HG03565 (cell line): Measurements from ENCODE around the gene PIK3R3.
"Not testable (repeated sequence)": the region's sequence is repeated elsewhere in the genome, so short reads cannot be mapped to it uniquely, and the experiment has no call there.

Experiments used
- ATAC-seq: cut with Tn5 transposase; IDR thresholded peaks from one replicate; pipeline ENCODE4 v1.9.1; 2021; ENCODE audit warnings: mild to moderate bottlenecking, moderate library complexity; ENCODE audit not compliant: unreplicated experiment

PIK3R3 gene

GRCh38 chr1:46072975-46073374, 59.5 kb downstream of the PIK3R3 start:
- ATAC-seq: no peak

- ATAC-seq: no peak
These were observed 62.1 kb downstream of the PIK3R3 start for GRCh38 chr1:46070164-46070814.

DNA sequence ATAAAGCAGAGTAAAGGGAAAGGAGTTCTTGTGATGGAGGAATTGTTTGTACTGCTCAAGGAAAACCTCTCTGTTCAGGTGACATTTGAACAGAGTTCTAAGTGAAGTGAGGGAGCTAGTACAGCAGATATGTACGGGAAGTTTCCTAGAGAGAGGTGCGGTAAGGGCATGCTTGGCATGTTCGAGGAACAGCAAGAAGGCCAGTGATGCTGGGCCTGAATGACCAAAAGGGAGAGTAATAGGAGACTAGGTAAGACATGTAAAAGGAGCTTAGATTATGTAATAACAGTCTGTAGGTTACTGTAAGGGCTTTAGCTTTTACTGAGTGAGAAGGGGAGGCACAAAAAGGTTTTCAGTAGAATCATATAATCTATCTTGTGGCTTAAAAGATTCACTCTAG, 63.9 kb downstream of the PIK3R3 start:
- ATAC-seq: no peak

DNA sequence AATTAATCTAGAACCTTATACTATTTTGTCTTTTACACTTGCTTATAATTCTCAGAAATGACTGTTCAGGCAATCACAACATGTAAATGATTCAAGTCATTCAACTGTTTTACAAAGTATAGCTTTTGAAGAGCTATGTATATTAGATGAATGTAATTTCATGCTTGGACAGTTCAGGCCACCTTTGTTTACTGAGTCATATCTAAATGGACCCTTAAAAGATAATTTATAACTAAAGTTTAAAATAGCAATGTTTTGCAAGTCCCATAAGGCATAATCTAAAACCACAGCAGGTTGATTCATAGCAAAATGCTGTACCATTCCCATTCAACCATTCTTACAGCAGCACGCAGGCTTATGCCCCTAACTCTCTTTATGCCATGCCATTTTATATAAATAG, 64.8 kb downstream of the PIK3R3 start:
- no peak for ATAC-seq

DNA sequence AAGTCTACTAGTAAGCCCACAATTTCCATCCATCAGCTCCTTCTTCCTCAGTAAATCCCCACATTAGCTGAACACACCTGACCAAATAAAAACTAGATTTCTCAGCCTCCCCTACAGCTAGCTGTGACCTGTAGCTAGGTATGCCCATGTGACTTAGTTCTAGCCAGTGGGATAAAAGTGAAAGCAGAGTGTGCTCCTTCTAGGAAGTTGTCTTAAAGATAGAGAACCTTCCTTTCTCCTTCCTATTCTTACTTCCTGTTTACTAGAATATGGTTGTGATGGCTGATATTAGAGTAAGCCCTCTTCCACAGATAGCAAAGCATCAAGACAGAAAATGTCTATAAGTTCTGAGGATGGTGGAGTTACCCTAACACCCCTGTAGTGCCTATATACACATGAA, 67.0 kb downstream of the PIK3R3 start:
- ATAC-seq: no peak

GRCh38 chr1:46064708-46065107, 67.7 kb downstream of the PIK3R3 start:
- ATAC-seq: no peak

- no peak for ATAC-seq
These were observed 69.6 kb downstream of the PIK3R3 start for GRCh38 chr1:46062651-46063319.

GRCh38 chr1:46061146-46061545, 71.3 kb downstream of the PIK3R3 start:
- no peak for ATAC-seq

DNA sequence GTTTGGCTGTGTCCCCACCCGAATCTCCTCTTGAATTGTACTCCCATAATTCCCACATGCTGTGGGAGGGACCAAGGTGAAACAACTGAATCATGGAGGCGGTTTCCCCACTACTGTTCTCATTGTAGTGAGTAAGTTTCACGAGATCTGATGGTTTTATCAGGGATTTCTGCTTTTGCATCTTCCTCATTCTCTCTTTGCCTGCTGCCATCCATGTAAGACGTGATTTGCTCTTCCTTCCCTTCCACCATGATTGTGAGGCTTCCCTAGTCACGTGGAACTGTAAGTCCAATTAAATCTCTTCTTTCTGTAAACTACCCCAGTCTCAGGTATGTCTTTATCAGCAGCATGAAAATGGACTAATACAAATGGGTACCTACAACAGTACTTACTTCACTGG, 73.5 kb downstream of the PIK3R3 start:
- no peak for ATAC-seq

DNA sequence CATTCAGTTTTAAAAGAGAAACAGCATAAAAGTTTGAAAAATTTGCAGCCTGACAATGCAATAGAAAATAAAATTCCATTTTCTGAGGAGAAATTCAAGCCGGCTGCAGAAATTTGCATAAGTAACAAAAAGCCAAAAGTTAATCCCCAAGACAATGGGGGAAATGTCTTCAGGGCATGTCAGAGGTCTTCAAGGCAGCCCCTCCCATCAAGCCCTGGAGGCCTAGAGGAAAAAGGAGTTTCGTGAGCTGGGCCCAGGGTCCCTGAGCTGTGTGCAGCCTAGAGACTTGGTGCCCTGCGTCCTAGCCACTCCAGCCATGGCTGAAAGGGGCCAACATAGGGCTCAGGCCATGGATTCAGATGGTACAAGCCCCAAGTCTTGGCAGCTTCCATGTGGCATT, 74.6 kb downstream of the PIK3R3 start:
- ATAC-seq: no peak

GRCh38 chr1:46057215-46057614, 75.2 kb downstream of the PIK3R3 start:
- ATAC-seq: not testable (repeated sequence)

DNA sequence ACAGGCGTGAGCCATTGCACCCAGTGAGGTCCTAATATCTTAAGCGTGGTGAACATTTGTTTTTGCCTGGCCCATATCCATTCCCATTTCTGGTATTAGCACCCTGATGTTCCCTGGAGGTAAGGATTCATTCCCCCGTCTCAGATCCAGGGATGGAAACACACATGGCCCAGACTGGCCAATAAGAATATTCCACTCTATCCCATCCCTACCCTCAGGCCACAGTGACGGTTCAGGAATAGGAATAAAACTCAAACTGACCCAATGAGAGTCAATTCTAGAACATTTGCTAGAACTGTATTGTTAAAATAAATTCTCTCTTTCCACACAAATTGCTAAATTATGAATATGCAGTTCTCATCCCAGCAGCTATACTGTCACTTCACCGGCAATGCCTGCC, 76.1 kb downstream of the PIK3R3 start:
- no peak for ATAC-seq

GRCh38 chr1:46053734-46054133, 78.7 kb downstream of the PIK3R3 start:
- no peak for ATAC-seq

GRCh38 chr1:46044116-46044515, 88.3 kb downstream of the PIK3R3 start:
- ATAC-seq: no peak

- peak; percentile 84 for ATAC-seq
These were observed 88.9 kb downstream of the PIK3R3 start for GRCh38 chr1:46043458-46044017.

DNA sequence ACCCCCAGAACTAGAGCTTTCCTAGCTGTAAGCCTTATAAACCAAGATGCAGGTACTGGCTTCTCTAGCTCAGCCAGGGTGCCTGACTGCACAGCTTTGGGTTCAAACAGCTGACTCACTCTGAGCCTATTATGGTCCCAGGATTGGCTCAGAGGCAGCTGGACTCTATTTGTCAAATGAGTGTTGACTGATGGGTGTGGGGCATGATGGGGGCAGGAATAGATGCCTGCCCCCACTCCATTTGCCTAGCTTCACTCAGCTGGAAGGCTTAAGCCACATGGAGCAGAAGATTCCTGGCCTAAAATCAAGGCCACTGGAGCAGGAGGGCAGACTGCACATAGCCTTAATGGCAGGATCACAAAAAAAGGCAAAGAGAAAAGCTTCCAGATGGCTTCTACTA, 90.5 kb downstream of the PIK3R3 start:
- no peak for ATAC-seq

DNA sequence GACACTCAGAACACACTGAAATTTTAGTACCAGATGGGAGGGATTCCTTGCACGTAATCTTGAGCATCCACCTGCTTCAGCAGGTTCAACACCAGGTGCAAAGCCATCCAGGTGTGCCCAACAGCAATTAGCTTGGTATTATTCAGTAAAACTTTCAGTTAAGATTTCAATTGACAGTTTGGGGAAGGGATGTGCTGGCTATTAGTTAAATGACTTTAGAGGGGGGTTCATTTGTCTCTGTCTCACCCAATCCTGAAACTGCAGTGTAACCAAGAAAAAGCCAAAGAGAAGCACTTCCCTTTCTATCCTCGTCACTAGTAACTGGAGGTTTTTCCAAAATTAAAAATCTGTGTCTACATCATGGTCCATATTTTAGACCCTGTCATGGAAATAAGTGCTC, 90.9 kb downstream of the PIK3R3 start:
- no peak for ATAC-seq

- ATAC-seq: no peak
These were observed 92.8 kb downstream of the PIK3R3 start for GRCh38 chr1:46039571-46040052.

DNA sequence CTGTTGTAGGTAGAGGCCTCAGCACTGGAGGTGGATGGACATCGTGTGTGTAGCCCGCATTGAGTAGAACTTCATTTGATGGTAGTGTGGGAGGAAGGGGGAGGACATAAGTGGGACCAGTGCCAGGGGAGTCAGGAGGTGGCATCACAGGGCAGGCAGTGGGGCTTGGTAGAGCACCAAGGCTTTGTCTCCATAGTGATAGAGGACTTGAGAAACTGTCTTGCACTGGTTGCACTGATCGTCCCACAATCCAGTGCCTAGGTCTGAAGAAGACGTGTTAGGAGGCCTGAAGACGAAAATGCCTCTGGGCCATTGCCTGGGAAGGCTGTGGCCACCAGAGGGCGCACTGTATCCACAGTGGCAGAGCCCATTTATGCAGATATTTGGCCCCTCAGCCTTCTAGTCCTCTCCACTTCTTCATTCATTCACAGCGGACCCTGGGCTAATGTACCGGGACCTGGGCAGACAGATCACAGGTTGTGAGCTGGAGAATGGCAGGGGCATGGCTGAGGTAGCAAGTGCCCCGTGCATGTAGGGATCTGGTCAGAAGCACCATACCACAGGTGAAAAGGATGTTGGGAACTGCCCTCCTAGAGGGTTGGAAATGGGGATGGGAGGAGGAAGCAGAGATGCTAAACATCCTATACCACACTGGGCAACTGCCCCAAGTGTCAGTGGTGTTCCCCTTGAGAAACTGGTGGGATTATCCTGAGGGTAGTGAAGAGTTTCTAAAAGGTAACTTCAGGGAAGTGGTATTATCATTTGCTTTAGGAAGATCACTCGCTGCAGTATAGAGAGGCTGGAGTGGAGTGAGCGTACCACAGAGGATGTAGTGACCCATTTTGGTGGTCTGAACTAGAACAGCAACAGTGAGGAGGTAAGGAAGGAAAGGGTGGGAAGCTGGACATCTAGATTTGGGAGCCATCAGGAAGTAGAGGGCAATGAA, 95.3 kb downstream of the PIK3R3 start:
- ATAC-seq: no peak

DNA sequence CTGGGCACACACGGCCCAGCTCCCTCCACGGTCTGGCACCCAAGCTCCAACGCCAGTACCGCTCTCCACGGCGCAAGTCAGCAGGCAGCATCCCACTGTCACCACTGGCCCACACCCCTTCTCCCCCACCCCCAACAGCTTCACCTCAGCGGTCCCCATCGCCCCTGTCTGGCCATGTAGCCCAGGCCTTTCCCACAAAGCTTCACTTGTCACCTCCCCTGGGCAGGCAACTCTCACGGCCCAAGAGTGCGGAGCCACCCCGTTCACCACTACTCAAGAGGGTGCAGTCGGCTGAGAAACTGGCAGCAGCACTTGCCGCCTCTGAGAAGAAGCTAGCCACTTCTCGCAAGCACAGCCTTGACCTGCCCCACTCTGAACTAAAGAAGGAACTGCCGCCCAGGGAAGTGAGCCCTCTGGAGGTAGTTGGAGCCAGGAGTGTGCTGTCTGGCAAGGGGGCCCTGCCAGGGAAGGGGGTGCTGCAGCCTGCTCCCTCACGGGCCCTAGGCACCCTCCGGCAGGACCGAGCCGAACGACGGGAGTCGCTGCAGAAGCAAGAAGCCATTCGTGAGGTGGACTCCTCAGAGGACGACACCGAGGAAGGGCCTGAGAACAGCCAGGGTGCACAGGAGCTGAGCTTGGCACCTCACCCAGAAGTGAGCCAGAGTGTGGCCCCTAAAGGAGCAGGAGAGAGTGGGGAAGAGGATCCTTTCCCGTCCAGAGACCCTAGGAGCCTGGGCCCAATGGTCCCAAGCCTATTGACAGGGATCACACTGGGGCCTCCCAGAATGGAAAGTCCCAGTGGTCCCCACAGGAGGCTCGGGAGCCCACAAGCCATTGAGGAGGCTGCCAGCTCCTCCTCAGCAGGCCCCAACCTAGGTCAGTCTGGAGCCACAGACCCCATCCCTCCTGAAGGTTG, 97.6 kb downstream of the PIK3R3 start:
- ATAC-seq: no peak
